Uterine smooth muscle cell (primary cell): Measurements from ENCODE around the gene VGF. TPM values are rescaled to one million over a fixed set of nuclear protein-coding genes. Genes with fewer than 3 reads are reported as not detected.

Experiments used
- total RNA-seq: library from RNA; depleted of rRNA; stranded (reverse); fragments of >200 nt; gene quantifications from 2 replicates; pipeline ENCODE4 v1.2.3, GENCODE V29; 2014

Gene VGF
- total RNA-seq = 198 and 249 TPM in 2 replicates

DNA sequence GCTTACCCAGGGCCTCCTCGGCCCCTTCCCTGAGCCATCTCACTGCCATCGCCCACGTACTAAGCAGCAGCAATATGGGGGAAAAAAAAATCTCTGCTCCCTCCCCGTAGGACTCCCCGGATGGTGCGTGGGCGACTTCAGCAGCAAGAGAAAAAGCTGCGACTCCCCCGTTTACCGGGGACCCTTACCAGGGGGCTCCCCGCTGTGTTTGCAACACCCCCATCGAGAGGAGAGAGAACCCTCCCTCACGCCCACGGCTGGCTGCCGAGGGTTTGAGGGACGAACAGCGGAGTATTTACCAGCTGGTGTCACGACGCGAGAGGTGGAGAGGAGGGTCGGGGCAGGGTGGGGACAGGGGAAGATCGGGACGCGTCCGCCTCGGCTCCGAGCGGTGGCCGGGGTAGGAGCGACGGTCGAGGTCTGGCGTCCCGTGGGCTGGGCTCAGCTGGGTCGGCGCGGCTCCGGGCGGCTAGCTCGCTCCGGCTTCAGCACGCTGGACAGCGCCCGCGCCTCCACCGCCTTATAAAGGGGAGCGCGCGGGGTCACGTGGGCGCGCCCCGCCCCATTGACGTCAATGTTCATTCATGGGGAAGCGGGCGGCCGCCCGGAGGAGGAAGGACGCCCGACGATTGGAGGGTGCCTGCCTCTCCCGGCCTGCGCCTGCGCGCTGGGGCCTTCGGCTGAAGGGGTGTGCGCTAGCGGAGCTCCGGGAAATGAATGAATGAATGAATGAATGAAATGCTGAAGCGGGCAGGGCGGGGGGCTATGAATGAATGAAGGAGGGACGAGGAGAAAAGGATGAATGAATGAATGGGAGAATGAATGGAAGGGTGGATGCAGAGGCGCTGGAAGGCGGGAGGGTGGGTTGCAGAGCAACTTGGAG lies at the start of gene VGF:
TSS of gene VGF (minus strand) at position 495 of the 883 bp plus-strand sequence. CDS start 726 bp downstream, outside the sequence.

GRCh38 chr7:101200862-101201599 lies 35.7 kb upstream of the VGF start, which contains the start of gene MOGAT3:
MOGAT3 (minus strand) TSS chr7:101201036; CDS start chr7:101200854, 182 bp downstream.

GRCh38 chr7:101180130-101180755 lies 14.9 kb upstream of the VGF start, which contains the start of gene NAT16:
NAT16 (minus strand) TSS chr7:101180293; CDS start chr7:101174807, 5,486 bp downstream.

DNA sequence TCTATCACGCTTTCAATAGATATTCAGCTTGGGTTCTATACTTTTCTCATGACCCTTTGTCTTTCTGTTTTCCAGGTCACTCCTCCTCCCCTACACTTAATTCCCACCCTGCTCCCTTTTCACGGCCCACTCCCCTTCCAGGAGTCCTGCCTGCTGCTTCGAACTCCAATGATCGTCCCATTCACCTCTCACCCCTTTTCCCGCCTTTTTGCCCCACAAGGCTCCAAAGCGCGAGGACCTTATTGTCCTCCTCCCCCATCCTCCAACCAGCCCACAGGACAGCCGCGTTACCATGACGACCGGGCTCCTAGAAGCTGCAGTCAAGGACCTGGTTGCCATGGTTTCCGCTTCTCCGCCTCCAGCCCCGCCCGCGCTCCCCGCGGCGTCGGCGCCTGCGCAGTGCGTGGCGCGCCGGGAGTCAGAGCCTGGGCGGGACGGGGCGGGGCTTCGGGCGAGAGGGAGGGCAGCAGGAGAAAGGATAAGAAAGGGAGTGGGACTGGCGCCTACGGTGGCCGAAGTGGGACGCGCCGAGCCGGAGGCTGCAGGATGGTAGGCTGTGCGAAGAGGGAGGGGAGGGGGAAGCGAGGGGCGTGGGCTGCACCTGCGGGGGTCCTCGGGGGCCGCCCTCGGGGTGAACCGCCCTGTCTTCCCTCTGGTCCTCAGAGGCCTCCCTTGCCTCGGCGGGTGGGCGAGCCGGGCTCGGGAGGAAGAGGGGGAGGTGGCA lies 11.2 kb downstream of the VGF start, which contains the start of gene AP1S1:
TSS of gene AP1S1 (plus strand) at position 508 of the 724 bp plus-strand sequence. CDS start at position 547, 39 bp downstream.

DNA sequence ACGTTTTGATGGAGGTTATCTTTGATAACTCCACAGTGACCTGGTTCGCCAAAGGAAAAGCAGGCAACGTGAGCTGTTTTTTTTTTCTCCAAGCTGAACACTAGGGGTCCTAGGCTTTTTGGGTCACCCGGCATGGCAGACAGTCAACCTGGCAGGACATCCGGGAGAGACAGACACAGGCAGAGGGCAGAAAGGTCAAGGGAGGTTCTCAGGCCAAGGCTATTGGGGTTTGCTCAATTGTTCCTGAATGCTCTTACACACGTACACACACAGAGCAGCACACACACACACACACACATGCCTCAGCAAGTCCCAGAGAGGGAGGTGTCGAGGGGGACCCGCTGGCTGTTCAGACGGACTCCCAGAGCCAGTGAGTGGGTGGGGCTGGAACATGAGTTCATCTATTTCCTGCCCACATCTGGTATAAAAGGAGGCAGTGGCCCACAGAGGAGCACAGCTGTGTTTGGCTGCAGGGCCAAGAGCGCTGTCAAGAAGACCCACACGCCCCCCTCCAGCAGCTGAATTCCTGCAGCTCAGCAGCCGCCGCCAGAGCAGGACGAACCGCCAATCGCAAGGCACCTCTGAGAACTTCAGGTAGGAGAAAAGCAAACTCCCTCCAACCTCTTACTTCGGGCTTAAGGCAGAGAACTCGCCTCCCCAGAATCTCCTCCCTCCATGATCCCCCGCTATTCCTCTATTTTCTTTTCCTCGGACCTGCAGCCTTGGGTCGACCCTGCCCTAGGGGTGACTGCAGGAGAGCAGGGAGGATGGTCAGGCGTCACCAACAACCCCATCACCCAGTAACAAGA lies 38.5 kb downstream of the VGF start, which contains the start of gene SERPINE1:
TSS of gene SERPINE1 (plus strand) at position 454 of the 809 bp plus-strand sequence. CDS start 1,290 bp downstream, outside the sequence.

Other genes starting within 250 kb of the VGF start
- gene MUC3A, start 216.0 kb downstream of the VGF start, total RNA-seq = under 0.01 TPM in 1 of 2 replicates, not detected in the other
- 0.37 and 0.44 TPM in 2 replicates for gene MUC12, start 196.0 kb downstream of the VGF start, total RNA-seq
- gene MUC17, start 145.5 kb downstream of the VGF start, total RNA-seq = under 0.01 TPM in 1 of 2 replicates, not detected in the other
- gene TRIM56, start 80.1 kb downstream of the VGF start, total RNA-seq = 21.9 and 23.0 TPM in 2 replicates
- 410 and 462 TPM in 2 replicates for gene SERPINE1, start 38.5 kb downstream of the VGF start, total RNA-seq
- gene AP1S1, start 11.1 kb downstream of the VGF start, total RNA-seq = 201 and 213 TPM in 2 replicates
- gene NAT16, start 14.7 kb upstream of the VGF start, total RNA-seq = under 0.01 and 0.33 TPM in 2 replicates
- gene MOGAT3, start 35.5 kb upstream of the VGF start, total RNA-seq = not detected in 2 replicates
- gene PLOD3, start 52.0 kb upstream of the VGF start, total RNA-seq = 100 and 110 TPM in 2 replicates
- 72.3 and 91.5 TPM in 2 replicates for gene ZNHIT1, start 52.6 kb upstream of the VGF start, total RNA-seq
- gene CLDN15, start 72.2 kb upstream of the VGF start, total RNA-seq = 2.5 and 3.5 TPM in 2 replicates
- gene FIS1, start 79.5 kb upstream of the VGF start, total RNA-seq = 225 and 261 TPM in 2 replicates
- gene IFT22, start 156.2 kb upstream of the VGF start, total RNA-seq = 26.1 and 26.7 TPM in 2 replicates
- gene COL26A1, start 197.3 kb upstream of the VGF start, total RNA-seq = not detected in 2 replicates